H1 (cell line): ENCODE data around the gene OBSCN. TPM values are rescaled to one million over a fixed set of nuclear protein-coding genes. Genes with fewer than 3 reads are reported as not detected.

Experiments
- ASH2L ChIP-seq: fragments of 200-600, 300-600 bp; sonication (generic); IDR thresholded peaks from one replicate; pipeline ENCODE4 v1.7.1; 2017; ENCODE audit warnings: low read length
- CTBP2 ChIP-seq: IDR thresholded peaks from 2 replicates; pipeline ENCODE4 v1.7.0; 2011; ENCODE audit warnings: borderline replicate concordance, mild to moderate bottlenecking, moderate library complexity, mixed read lengths, low read length; ENCODE audit not compliant: insufficient read depth, insufficient read length
- KDM5A ChIP-seq: fragments of 200-600 bp; IDR thresholded peaks from 2 replicates; pipeline ENCODE4 v1.7.1; 2012; ENCODE audit warnings: mild to moderate bottlenecking, low read length, inconsistent platforms, mixed read lengths
- NANOG ChIP-seq: IDR thresholded peaks from 2 replicates; pipeline ENCODE4 v1.6.1; 2011; ENCODE audit warnings: low read length, low read depth, mild to moderate bottlenecking, inconsistent platforms; ENCODE audit not compliant: insufficient read depth, poor library complexity, severe bottlenecking
- SP4 ChIP-seq: IDR thresholded peaks from 2 replicates; pipeline ENCODE4 v1.6.1; 2012; ENCODE audit warnings: low read length, inconsistent platforms
- TEAD4 ChIP-seq: IDR thresholded peaks from 2 replicates; pipeline ENCODE4 v1.6.1; 2012; ENCODE audit warnings: low read depth, low read length, inconsistent platforms, mixed read lengths
- YY1 ChIP-seq: IDR thresholded peaks from 2 replicates; pipeline ENCODE4 v1.6.1; 2011; ENCODE audit warnings: low read depth, mild to moderate bottlenecking, low read length
- polyA plus RNA-seq, 7 experiments: library from polyadenylated mRNA; depleted of rRNA in 3 of 7; stranded (reverse) in 5 of 7; unstranded in 2 of 7; fragments of >200 nt in 5 of 7; fragments of 200-250 nt in 2 of 7; gene quantifications; 1 replicate in 5 of 7; 2 replicates in 1 of 7; 4 replicates in 1 of 7; pipeline versions ENCODE4 v1.2.1 to v1.2.3, GENCODE V29; 2011 to 2013; ENCODE audit warnings: missing spikeins in 2 of 7, mixed read lengths in 2 of 7
- total RNA-seq: library from RNA; stranded (reverse); fragmentation: NEBNext Ultra II Directional; extraction: Animal tissue kit (Norgen Biotek cat#: 25700); gene quantifications from 2 replicates; pipeline ENCODE4 v1.2.1, GENCODE V29; 2021

Gene OBSCN
- total and polyA plus RNA-seq, 2 of the 8 experiments (the other 6 are each of a cell fraction or from before 2014, with no cell fraction given) = 7.5 to 28.4 TPM

- TF ChIP-seq YY1 (no peak), KDM5A (no peak), TEAD4 (no peak), ASH2L (no peak), CTBP2 (no peak), NANOG (no peak), SP4 (no peak)
Observed at GRCh38 chr1:228160201-228160761, 47.6 kb upstream of the OBSCN start (continued).
